H9 (cell line): ENCODE measurements around the gene ADAMTS18. TPM values are rescaled to one million over a fixed set of nuclear protein-coding genes. Genes with fewer than 3 reads are reported as not detected.

Experiments
- DNase-seq: peaks from one replicate; pipeline ENCODE4 v3.0.0-alpha.2; 2017
- H2AFZ ChIP-seq: one replicate; pipeline ENCODE4 v1.6.1; 2013; ENCODE audit warnings: mild to moderate bottlenecking, low read length, control low read depth, moderate library complexity
- H2AK5ac ChIP-seq: 2 replicates; pipeline ENCODE4 v1.6.1; 2013; ENCODE audit warnings: low read length, control low read depth, mixed read lengths; ENCODE audit not compliant: insufficient read length
- H2BK120ac ChIP-seq: one replicate; pipeline ENCODE4 v1.6.1; 2013; ENCODE audit warnings: low read depth, mild to moderate bottlenecking, low read length, control low read depth, inconsistent platforms; ENCODE audit not compliant: poor library complexity, severe bottlenecking
- H2BK12ac ChIP-seq: 2 replicates; pipeline ENCODE4 v1.6.1; 2013; ENCODE audit warnings: low read length, control low read depth, mixed read lengths, low read depth; ENCODE audit not compliant: insufficient read length
- H2BK15ac ChIP-seq: 2 replicates; pipeline ENCODE4 v1.6.1; 2013; ENCODE audit warnings: low read depth, low read length, control low read depth
- H2BK20ac ChIP-seq: one replicate; pipeline ENCODE4 v1.6.1; 2013; ENCODE audit warnings: low read depth, mild to moderate bottlenecking, low read length, control low read depth, inconsistent platforms; ENCODE audit not compliant: poor library complexity, severe bottlenecking
- H2BK5ac ChIP-seq: 2 replicates; pipeline ENCODE4 v1.6.1; 2013; ENCODE audit warnings: low read length, control low read depth, mixed read lengths; ENCODE audit not compliant: insufficient read length
- H3K14ac ChIP-seq: 2 replicates; pipeline ENCODE4 v1.6.1; 2013; ENCODE audit warnings: low read length, control low read depth; ENCODE audit not compliant: insufficient read depth
- H3K18ac ChIP-seq: 2 replicates; pipeline ENCODE4 v1.6.1; 2013; ENCODE audit warnings: low read depth, mild to moderate bottlenecking, mixed read lengths, low read length, control low read depth; ENCODE audit not compliant: insufficient read length
- H3K23ac ChIP-seq: 2 replicates; pipeline ENCODE4 v1.6.1; 2013; ENCODE audit warnings: low read length, control low read depth, mixed read lengths, low read depth; ENCODE audit not compliant: insufficient read length
- H3K23me2 ChIP-seq: 2 replicates; pipeline ENCODE4 v1.6.1; 2013; ENCODE audit warnings: low read depth, mild to moderate bottlenecking, mixed read lengths, low read length, control low read depth; ENCODE audit not compliant: insufficient read length, poor library complexity, severe bottlenecking
- H3K27ac ChIP-seq: 2 replicates; pipeline ENCODE4 v1.5.1; 2013; ENCODE audit warnings: low read length, control low read depth, mixed read lengths, low read depth; ENCODE audit not compliant: insufficient read length
- H3K27me3 ChIP-seq: 2 replicates; pipeline ENCODE4 v1.6.1; 2013; ENCODE audit warnings: low read length, control low read depth, inconsistent platforms; ENCODE audit not compliant: insufficient read depth
- H3K4ac ChIP-seq: 2 replicates; pipeline ENCODE4 v1.6.1; 2013; ENCODE audit warnings: low read depth, mild to moderate bottlenecking, control low read depth, inconsistent platforms, low read length, moderate library complexity
- H3K4me1 ChIP-seq: 2 replicates; pipeline ENCODE4 v1.6.1; 2013; ENCODE audit warnings: low read length, control low read depth, inconsistent platforms; ENCODE audit not compliant: insufficient read depth
- H3K4me2 ChIP-seq: 2 replicates; pipeline ENCODE4 v1.6.1; 2013; ENCODE audit warnings: low read length, control low read depth, mixed read lengths; ENCODE audit not compliant: insufficient read length, insufficient read depth
- H3K56ac ChIP-seq: 2 replicates; pipeline ENCODE4 v1.6.1; 2013; ENCODE audit warnings: low read depth, mild to moderate bottlenecking, mixed read lengths, low read length, control low read depth; ENCODE audit not compliant: insufficient read length
- H3K79me1 ChIP-seq: 2 replicates; pipeline ENCODE4 v1.6.1; 2013; ENCODE audit warnings: low read depth, mild to moderate bottlenecking, moderate library complexity, low read length, control low read depth, inconsistent platforms; ENCODE audit not compliant: insufficient read depth, poor library complexity, severe bottlenecking
- H3K79me2 ChIP-seq: 2 replicates; pipeline ENCODE4 v1.6.1; 2013; ENCODE audit warnings: low read length, control low read depth, inconsistent platforms; ENCODE audit not compliant: insufficient read depth
- H3K9ac ChIP-seq: 2 replicates; pipeline ENCODE4 v1.6.1; 2013; ENCODE audit warnings: low read length, control low read depth, mixed read lengths; ENCODE audit not compliant: insufficient read length; ENCODE audit errors: extremely low read depth
- H3K9me3 ChIP-seq: one replicate; pipeline ENCODE4 v1.6.1; 2013; ENCODE audit warnings: low read depth, low read length, inconsistent platforms; ENCODE audit not compliant: control insufficient read depth
- H3T11ph ChIP-seq: one replicate; pipeline ENCODE4 v1.6.1; 2013; ENCODE audit warnings: mild to moderate bottlenecking, low read length, control low read depth, inconsistent platforms
- H4K20me1 ChIP-seq: one replicate; pipeline ENCODE4 v1.6.1; 2013; ENCODE audit not compliant: control insufficient read depth, insufficient read length, insufficient read depth
- H4K5ac ChIP-seq: 2 replicates; pipeline ENCODE4 v1.6.1; 2013; ENCODE audit warnings: low read depth, mild to moderate bottlenecking, mixed read lengths, low read length, control low read depth; ENCODE audit not compliant: insufficient read length
- H4K8ac ChIP-seq: replicated peaks from 2 replicates; pipeline ENCODE4 v1.6.1; 2013; ENCODE audit warnings: low read length, control low read depth, mixed read lengths, low read depth; ENCODE audit not compliant: insufficient read length
- H4K91ac ChIP-seq: 2 replicates; pipeline ENCODE4 v1.6.1; 2013; ENCODE audit warnings: low read depth, mild to moderate bottlenecking, moderate library complexity, mixed read lengths, low read length, control low read depth; ENCODE audit not compliant: insufficient read length
- H3K27ac Mint-ChIP-seq, 3 experiments: 2 replicates in 2 of 3; 3 replicates in 1 of 3; pipeline ENCODE4 v1.8.0; 2020 to 2021; ENCODE audit warnings: mixed read lengths in 3 of 3, mild to moderate bottlenecking in 1 of 3, moderate library complexity in 1 of 3
- H3K27me3 Mint-ChIP-seq: 2 replicates; pipeline ENCODE4 v1.8.0; 2021; ENCODE audit warnings: low read depth, mild to moderate bottlenecking, moderate library complexity, mixed read lengths
- H3K36me3 Mint-ChIP-seq, 3 experiments: 2 replicates in 2 of 3; 3 replicates in 1 of 3; pipeline ENCODE4 v1.8.0; 2020 to 2021; ENCODE audit warnings: low read depth in 3 of 3, mixed read lengths in 3 of 3; ENCODE audit not compliant: insufficient read depth in 1 of 3
- H3K4me1 Mint-ChIP-seq, 2 experiments: 2 replicates each; pipeline ENCODE4 v1.8.0; 2020; ENCODE audit warnings: mixed read lengths in 2 of 2
- H3K4me3 Mint-ChIP-seq, 2 experiments: 2 replicates in 1 of 2; 3 replicates in 1 of 2; pipeline ENCODE4 v1.8.0; 2020 to 2021; ENCODE audit warnings: mild to moderate bottlenecking in 2 of 2, mixed read lengths in 2 of 2, moderate library complexity in 1 of 2
- H3K9me3 Mint-ChIP-seq, 2 experiments: 2 replicates in 1 of 2; 3 replicates in 1 of 2; pipeline ENCODE4 v1.8.0; 2020; ENCODE audit warnings: mild to moderate bottlenecking in 2 of 2, mixed read lengths in 2 of 2, moderate library complexity in 1 of 2
- total RNA-seq: library from RNA; stranded (reverse); gene quantifications from 2 replicates; pipeline ENCODE4 v1.2.1, GENCODE V29; 2021
- TF ChIP-seq, protein P1 (sequence below): fragments of 200-600 bp; sonication (generic); conservative IDR thresholded peaks from 3 replicates; pipeline ENCODE4 v1.8.0; 2021; ENCODE audit warnings: antibody characterized with exemption, mild to moderate bottlenecking

ADAMTS18 gene
- total RNA-seq, 1 experiment from 2014 or later: 0.07 TPM

DNA sequence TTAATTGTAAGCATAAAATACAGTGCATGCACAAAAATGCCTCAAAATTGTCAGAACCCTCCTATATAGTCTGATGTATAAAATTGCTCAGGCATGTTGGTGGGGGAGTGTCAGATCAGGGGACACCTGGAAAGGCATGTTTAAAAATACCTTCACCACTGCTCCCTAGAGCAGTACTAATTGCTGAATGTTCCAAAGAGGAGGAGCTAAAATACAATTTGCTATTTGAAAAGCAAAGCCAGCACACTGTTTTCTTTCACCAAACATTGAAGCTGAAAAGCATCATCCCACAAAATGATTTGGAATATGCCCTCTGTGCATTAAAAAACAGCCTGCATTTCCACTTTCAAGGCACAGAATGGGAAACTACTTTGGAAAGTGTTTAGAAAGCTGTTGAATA, 2.6 kb downstream of the ADAMTS18 start:
- Histone ChIP-seq H4K20me1 (no peaks in the 10 kb centered on the region), H3K18ac (no peak overlapping the region), H4K91ac (no peak overlapping the region), H2BK120ac (no peak overlapping the region), H2BK15ac (no peak overlapping the region), H3T11ph (no peak overlapping the region), H4K8ac (no peak overlapping the region), H3K27ac (no peak overlapping the region), H3K56ac (no peak overlapping the region), H3K4me2 (no peak overlapping the region), H2AK5ac (no peak overlapping the region), H3K79me2 (no peaks in the 10 kb centered on the region), H3K27me3 (peaks cover 16% of the 10 kb centered on the region; the same call in 1 of the 2 replicates), H3K4me1 (no peaks in the 10 kb centered on the region), H3K4ac (no peak overlapping the region), H2BK12ac (no peak overlapping the region), H3K79me1 (no peaks in the 10 kb centered on the region), H3K23me2 (peaks cover 10% of the 10 kb centered on the region), H2AFZ (no peak overlapping the region), H3K9me3 (no peaks in the 10 kb centered on the region), H2BK20ac (no peak overlapping the region), H3K14ac (no peak overlapping the region), H2BK5ac (no peak overlapping the region), H3K9ac (no peak overlapping the region), H4K5ac (no peak overlapping the region), H3K23ac (no peak overlapping the region)
- no peak for DNase-seq
- TF ChIP-seq, protein P1, sequence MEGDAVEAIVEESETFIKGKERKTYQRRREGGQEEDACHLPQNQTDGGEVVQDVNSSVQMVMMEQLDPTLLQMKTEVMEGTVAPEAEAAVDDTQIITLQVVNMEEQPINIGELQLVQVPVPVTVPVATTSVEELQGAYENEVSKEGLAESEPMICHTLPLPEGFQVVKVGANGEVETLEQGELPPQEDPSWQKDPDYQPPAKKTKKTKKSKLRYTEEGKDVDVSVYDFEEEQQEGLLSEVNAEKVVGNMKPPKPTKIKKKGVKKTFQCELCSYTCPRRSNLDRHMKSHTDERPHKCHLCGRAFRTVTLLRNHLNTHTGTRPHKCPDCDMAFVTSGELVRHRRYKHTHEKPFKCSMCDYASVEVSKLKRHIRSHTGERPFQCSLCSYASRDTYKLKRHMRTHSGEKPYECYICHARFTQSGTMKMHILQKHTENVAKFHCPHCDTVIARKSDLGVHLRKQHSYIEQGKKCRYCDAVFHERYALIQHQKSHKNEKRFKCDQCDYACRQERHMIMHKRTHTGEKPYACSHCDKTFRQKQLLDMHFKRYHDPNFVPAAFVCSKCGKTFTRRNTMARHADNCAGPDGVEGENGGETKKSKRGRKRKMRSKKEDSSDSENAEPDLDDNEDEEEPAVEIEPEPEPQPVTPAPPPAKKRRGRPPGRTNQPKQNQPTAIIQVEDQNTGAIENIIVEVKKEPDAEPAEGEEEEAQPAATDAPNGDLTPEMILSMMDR: no peak
- H3K9me3 Mint-ChIP-seq: no peaks in the 10 kb centered on the region
- H3K27me3 Mint-ChIP-seq: peaks cover 70% of the 10 kb centered on the region
- H3K36me3 Mint-ChIP-seq: no peaks in the 10 kb centered on the region
- no peak overlapping the region for H3K4me3 Mint-ChIP-seq
- no peak overlapping the region for H3K27ac Mint-ChIP-seq
- H3K4me1 Mint-ChIP-seq: peaks cover 10 to 11% of the 10 kb centered on the region in 2 experiments
